KG1 (cell line): ENCODE results near the gene PLA2G12B.
"Not testable (repeated sequence)": the region's sequence is repeated elsewhere in the genome, so short reads cannot be mapped to it uniquely, and the experiment has no call there.

Experiments used
- DNase-seq: peaks from one replicate; lab custom pipeline; 2025; lab: John Stamatoyannopoulos, UW

Gene PLA2G12B

GRCh38 chr10:72954596-72955554 is at the start of gene PLA2G12B:
Gene PLA2G12B (minus strand): TSS chr10:72954806. CDS start chr10:72954685, 121 bp downstream.
- no peak for DNase-seq

- DNase-seq: no peak
Measured at GRCh38 chr10:73003822-73004221, 49.2 kb upstream of the PLA2G12B start.

- DNase-seq: no peak
Measured at GRCh38 chr10:73000973-73001372, 46.4 kb upstream of the PLA2G12B start.

GRCh38 chr10:72997099-72997498 is 42.5 kb upstream of the PLA2G12B start:
- no peak for DNase-seq

- not testable (repeated sequence) for DNase-seq
Measured at GRCh38 chr10:72995459-72995858, 40.9 kb upstream of the PLA2G12B start.

GRCh38 chr10:72989771-72990170 is 35.2 kb upstream of the PLA2G12B start:
- DNase-seq: not testable (repeated sequence)

- DNase-seq: not testable (repeated sequence)
Measured at GRCh38 chr10:72984618-72985017, 30.0 kb upstream of the PLA2G12B start.

- no peak for DNase-seq
Measured at GRCh38 chr10:72981882-72982529, 27.4 kb upstream of the PLA2G12B start.

- DNase-seq: no peak
Measured at GRCh38 chr10:72981028-72981881, 26.6 kb upstream of the PLA2G12B start.

GRCh38 chr10:72980348-72980747 is 25.7 kb upstream of the PLA2G12B start:
- DNase-seq: no peak

- DNase-seq: no peak
Measured at GRCh38 chr10:72979709-72980108, 25.1 kb upstream of the PLA2G12B start.

GRCh38 chr10:72976886-72977285 is 22.3 kb upstream of the PLA2G12B start:
- DNase-seq: no peak

- no peak for DNase-seq
Measured at GRCh38 chr10:72956001-72956400, 1.4 kb upstream of the PLA2G12B start.

GRCh38 chr10:72954230-72954595 is 393 bp downstream of the PLA2G12B start:
- DNase-seq: no peak

GRCh38 chr10:72953687-72954086 is 919 bp downstream of the PLA2G12B start:
- DNase-seq: no peak

- DNase-seq: no peak
Measured at GRCh38 chr10:72952642-72953158, 1.9 kb downstream of the PLA2G12B start.

- no peak for DNase-seq
Measured at GRCh38 chr10:72952189-72952588, 2.4 kb downstream of the PLA2G12B start.

- DNase-seq: no peak
Measured at GRCh38 chr10:72951760-72952159, 2.8 kb downstream of the PLA2G12B start.

- DNase-seq: no peak
Measured at GRCh38 chr10:72948762-72949161, 5.8 kb downstream of the PLA2G12B start.

GRCh38 chr10:72946963-72947362 is 7.6 kb downstream of the PLA2G12B start:
- DNase-seq: no peak

- DNase-seq: no peak
Measured at GRCh38 chr10:72943498-72944234, 10.9 kb downstream of the PLA2G12B start.
